OCI-LY1 (cell line): ENCODE measurements around the gene NKAIN2.

Source experiments
- H2AFZ ChIP-seq: fragments of 200-600 bp; sonication (generic), shearing (Covaris generic); 2 replicates; pipeline ENCODE4 v1.6.0; 2014; ENCODE audit warnings: antibody characterized with exemption, mild to moderate bottlenecking, low read length
- H3F3A ChIP-seq: fragments of 200-600 bp; sonication (generic), shearing (Covaris generic); 2 replicates; pipeline ENCODE4 v1.6.0; 2014; ENCODE audit warnings: mild to moderate bottlenecking, antibody characterized with exemption, low read length, moderate library complexity; ENCODE audit not compliant: insufficient read depth
- H3K27ac ChIP-seq: fragments of 200-600 bp; sonication (generic); 2 replicates; pipeline ENCODE4 v1.5.1; 2014; ENCODE audit warnings: low read length, mixed run types, mild to moderate bottlenecking, low read depth; ENCODE audit not compliant: poor library complexity, severe bottlenecking
- H3K27me3 ChIP-seq: fragments of 200-600 bp; sonication (generic); 2 replicates; pipeline ENCODE4 v1.6.0; 2014; ENCODE audit warnings: antibody characterized with exemption, mild to moderate bottlenecking, low read length, moderate library complexity; ENCODE audit not compliant: insufficient read depth
- H3K36me3 ChIP-seq: fragments of 200-600 bp; sonication (generic); 2 replicates; pipeline ENCODE4 v1.6.1; 2014; ENCODE audit warnings: mild to moderate bottlenecking, antibody characterized with exemption, low read length, moderate library complexity, mixed read lengths; ENCODE audit not compliant: insufficient read depth
- H3K4me1 ChIP-seq: fragments of 200-600 bp; sonication (generic); 2 replicates; pipeline ENCODE4 v1.5.1; 2014; ENCODE audit warnings: mild to moderate bottlenecking, low read length, moderate library complexity; ENCODE audit not compliant: insufficient read depth, severe bottlenecking
- H3K4me2 ChIP-seq: fragments of 200-600 bp; sonication (generic), shearing (Covaris generic); 2 replicates; pipeline ENCODE4 v1.6.1; 2014; ENCODE audit warnings: low read length
- H3K4me3 ChIP-seq: fragments of 200-600 bp; sonication (generic); 2 replicates; pipeline ENCODE4 v1.5.1; 2014; ENCODE audit warnings: low read length, low read depth, mild to moderate bottlenecking, mixed read lengths; ENCODE audit not compliant: poor library complexity, severe bottlenecking
- H3K79me2 ChIP-seq: fragments of 200-600 bp; shearing (Covaris generic); 2 replicates; pipeline ENCODE4 v1.6.1; 2016; ENCODE audit warnings: mixed run types, low read length, mixed read lengths; ENCODE audit not compliant: insufficient read depth
- H3K9ac ChIP-seq: fragments of 200-600 bp; sonication (generic), shearing (Covaris generic); 2 replicates; pipeline ENCODE4 v1.6.1; 2014; ENCODE audit warnings: mild to moderate bottlenecking, low read length, mixed read lengths
- H3K9me2 ChIP-seq: fragments of 200-600 bp; sonication (generic), shearing (Covaris generic); 2 replicates; pipeline ENCODE4 v1.6.1; 2014; ENCODE audit warnings: low read depth, mild to moderate bottlenecking, low read length, mixed read lengths
- H3K9me3 ChIP-seq: fragments of 200-600 bp; shearing (Covaris generic); 2 replicates; pipeline ENCODE4 v1.6.1; 2014; ENCODE audit warnings: low read length, mixed read lengths
- H4K20me1 ChIP-seq: fragments of 200-600 bp; sonication (generic), shearing (Covaris generic); 2 replicates; pipeline ENCODE4 v1.6.0; 2016; ENCODE audit warnings: mild to moderate bottlenecking, low read length; ENCODE audit not compliant: insufficient read depth
- CTCF ChIP-seq: fragments of 200-600 bp; sonication (generic), shearing (Covaris generic); IDR thresholded peaks from 2 replicates; pipeline ENCODE4 v1.5.1; 2017; ENCODE audit warnings: mild to moderate bottlenecking, antibody characterized with exemption, low read length, moderate library complexity, mixed read lengths
- EZH2 ChIP-seq: fragments of 200-600 bp; sonication (generic), shearing (Covaris generic); IDR thresholded peaks from 2 replicates; pipeline ENCODE4 v1.8.0; 2017; ENCODE audit warnings: borderline replicate concordance, mixed run types, mild to moderate bottlenecking, antibody characterized with exemption, low read length, moderate library complexity, mixed read lengths

Gene NKAIN2

GRCh38 chr6:124389127-124389526 is 585.5 kb downstream of the NKAIN2 start:
- no peaks in the 10 kb centered on the region for H3K27me3 ChIP-seq
- no peaks in the 10 kb centered on the region for H3K9me2 ChIP-seq
- no peaks in the 10 kb centered on the region for H4K20me1 ChIP-seq
- H3K4me2 ChIP-seq = no peak overlapping the region
- no peaks in the 10 kb centered on the region for H3F3A ChIP-seq
- no peak for TF ChIP-seq EZH2
- no peak for TF ChIP-seq CTCF
- H3K9ac ChIP-seq = no peak overlapping the region
- H3K36me3 ChIP-seq = no peaks in the 10 kb centered on the region
- no peaks in the 10 kb centered on the region for H3K4me1 ChIP-seq
- no peak overlapping the region for H3K4me3 ChIP-seq
- H3K9me3 ChIP-seq = no peaks in the 10 kb centered on the region
- H3K79me2 ChIP-seq = no peaks in the 10 kb centered on the region
- H2AFZ ChIP-seq = no peak overlapping the region
- H3K27ac ChIP-seq = no peak overlapping the region

GRCh38 chr6:124393536-124393935 is 589.9 kb downstream of the NKAIN2 start:
- Histone ChIP-seq H3K9me2 (no peaks in the 10 kb centered on the region), H2AFZ (no peak overlapping the region), H3K9me3 (no peaks in the 10 kb centered on the region), H3K4me1 (no peaks in the 10 kb centered on the region), H3K9ac (no peak overlapping the region), H3F3A (no peaks in the 10 kb centered on the region), H3K4me3 (no peak overlapping the region), H3K4me2 (no peak overlapping the region), H3K27me3 (no peaks in the 10 kb centered on the region), H3K27ac (no peak overlapping the region), H4K20me1 (no peaks in the 10 kb centered on the region), H3K36me3 (no peaks in the 10 kb centered on the region), H3K79me2 (no peaks in the 10 kb centered on the region)
- TF ChIP-seq EZH2 (no peak), CTCF (no peak)

- Histone ChIP-seq H3K4me3 (no peak overlapping the region), H3K9me2 (no peaks in the 10 kb centered on the region)
- TF ChIP-seq EZH2 (no peak), CTCF (no peak)
These were observed 592.7 kb downstream of the NKAIN2 start for GRCh38 chr6:124396361-124396760.

More at GRCh38 chr6:124396361-124396760, 592.7 kb downstream of the NKAIN2 start:
- Histone ChIP-seq H3K4me2 (no peak overlapping the region), H3K36me3 (no peaks in the 10 kb centered on the region), H3F3A (no peaks in the 10 kb centered on the region), H3K79me2 (no peaks in the 10 kb centered on the region), H4K20me1 (no peaks in the 10 kb centered on the region), H3K9me3 (no peaks in the 10 kb centered on the region), H3K27me3 (no peaks in the 10 kb centered on the region), H3K27ac (no peak overlapping the region), H2AFZ (no peak overlapping the region), H3K9ac (no peak overlapping the region), H3K4me1 (no peaks in the 10 kb centered on the region)
